Measurements from ENCODE around the gene MPEG1.

The MPEG1 gene

DNA sequence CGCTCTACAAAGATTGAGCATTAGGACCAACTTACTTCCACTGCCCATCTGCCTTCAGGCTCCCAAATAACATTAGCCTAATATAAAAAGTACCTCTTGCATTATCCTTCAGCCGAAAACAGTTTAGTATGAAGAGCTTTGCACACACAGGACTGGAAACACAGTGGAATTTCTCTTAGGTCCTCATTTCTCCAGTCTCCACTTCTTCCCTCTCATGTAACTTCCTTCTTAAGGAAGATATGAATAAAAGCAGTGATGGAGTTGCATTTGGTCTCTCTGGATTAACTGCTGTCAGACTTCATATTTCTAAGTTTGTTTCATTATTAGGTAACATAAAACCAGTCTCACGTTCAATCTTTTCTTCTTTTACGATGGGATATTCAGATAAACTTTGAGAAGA is 5.6 kb upstream of the MPEG1 start:
- no peak for FAIRE-seq

DNA sequence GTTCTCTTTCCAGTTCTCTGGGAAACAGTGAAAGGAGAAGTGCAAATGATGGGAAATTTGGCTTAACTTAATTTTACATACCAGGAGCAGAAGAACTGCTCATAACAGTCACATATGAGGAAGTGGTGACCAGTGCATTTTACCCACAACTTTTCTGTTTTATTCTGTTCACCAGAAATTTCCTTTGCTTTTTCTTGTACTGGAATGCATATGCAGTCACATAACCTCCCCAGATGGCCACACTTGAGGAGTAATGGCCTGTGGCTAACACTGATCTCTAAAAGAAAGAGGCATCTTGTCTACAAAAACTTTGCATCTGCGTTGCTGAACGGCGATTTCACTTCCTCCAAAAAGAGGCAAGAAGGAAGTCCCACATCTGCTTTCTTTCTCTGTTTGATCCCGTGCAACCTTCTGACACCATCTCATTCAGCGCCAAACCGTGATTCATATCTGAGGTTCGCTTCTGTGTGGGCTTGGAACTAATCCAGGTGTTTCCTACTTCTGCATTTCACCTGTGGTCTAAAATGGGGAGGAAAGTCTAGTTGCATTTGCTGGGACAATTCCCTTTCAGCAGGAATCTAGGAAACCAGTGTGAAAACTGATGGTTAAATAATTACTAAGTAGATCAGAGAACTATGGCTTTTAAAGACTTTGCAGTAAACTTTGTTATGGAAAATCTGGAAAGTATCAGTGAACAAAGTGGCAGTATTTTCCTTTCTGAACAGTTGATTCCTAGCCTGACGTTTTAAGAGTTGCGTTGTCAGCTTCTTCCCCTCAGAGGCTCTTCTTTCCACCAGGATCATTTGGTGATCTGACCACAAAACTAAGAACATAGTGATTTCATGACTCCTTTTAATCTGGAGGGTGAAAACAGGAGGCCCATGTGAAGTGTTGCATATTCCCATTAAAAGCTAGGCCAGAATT is 4.2 kb upstream of the MPEG1 start:
- peak; percentile 59 for FAIRE-seq

DNA sequence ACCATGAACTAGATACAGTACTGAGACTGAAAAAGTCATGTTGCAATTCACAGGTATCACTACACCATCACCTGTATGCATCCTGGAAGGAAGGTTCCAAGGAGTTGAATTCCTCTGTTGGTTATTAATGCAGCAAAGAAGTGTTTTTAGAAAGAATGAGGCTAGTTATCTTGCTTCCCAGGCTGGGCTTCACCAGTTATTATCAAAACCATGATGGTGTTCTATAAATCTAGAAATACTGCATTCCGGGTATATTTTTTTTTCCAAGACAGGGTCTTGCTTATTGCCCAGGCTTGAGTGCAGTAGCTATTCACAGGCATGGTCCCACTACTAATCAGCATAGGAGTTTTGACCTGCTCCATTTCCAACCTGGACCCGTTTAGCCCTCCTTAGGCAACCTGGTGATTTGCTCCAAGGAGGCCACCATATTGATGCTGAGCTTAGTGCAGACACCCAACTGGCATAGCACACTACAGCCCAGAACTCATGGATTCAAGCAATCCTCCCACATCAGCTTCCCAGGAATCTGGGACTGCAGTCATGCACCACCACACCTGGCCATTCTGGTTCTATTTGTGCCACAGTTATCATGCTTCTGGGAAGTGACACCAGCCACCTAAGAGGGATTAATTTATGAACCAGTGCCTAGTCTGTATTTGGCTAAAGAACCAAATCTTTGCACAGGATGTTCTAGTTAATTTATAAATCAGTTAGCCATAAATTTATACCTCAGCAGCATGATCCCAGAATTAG is 1.6 kb upstream of the MPEG1 start:
- no peak for FAIRE-seq

DNA sequence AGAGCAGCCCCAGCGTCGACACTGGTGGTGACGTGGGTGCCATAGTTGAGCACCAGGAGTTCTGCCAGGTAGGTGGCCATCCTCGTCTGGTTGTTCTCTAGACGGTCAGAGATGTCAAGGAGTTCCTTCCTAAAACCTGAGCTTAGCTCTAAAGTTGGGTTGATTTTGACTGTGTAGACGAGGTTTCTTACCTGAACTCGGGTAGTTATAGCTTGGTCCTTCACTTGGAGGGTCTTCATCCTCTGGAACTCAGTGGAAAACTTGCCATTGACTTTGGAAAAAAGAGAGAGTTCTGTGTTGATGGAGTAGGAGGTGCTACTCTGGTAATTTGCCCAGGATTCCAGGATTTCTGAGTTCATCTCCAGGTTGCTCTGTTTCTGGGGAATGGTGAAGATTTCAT is 505 bp downstream of the MPEG1 start:
- FAIRE-seq = no peak

DNA sequence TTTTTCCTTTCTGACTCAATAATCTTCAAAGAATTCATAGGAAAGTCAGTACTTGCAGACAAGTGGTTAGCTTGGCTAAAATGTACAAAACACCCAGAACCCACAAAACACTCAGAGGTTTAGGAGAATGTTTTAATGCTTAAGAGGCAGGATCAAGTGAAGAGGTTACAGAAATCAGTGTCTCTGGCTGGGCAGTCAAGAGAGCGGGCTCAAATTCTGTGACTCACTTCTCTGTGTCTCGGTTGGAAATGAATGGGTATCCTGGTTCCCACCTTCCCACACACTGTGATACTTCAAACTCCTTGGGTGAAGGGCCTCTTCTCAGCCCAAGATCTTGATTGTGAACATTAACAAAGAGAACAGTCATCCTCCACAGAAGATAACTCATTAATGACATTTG is 3.8 kb downstream of the MPEG1 start:
- no peak for FAIRE-seq

DNA sequence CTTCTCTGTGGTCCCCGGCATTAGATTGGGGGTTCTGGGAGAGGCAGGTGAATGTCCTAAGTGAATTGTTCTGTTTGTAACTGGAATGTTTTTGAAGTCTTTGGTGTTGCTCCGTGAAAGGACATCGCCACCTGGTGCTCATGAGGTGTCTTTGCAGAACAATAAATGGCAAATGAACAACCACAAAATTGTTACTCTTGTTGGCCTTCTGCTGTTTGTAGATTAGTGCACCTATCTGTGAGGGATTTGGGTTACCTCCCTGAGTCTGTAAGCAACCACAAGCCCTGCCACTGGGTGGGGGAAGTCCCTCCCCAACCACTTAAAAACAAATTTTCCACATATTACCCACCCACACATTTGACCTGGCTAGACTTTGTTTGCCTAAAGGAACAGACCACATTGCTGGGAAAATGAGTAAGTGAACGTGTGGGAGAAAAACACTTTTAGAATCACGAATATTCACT is 4.7 kb downstream of the MPEG1 start:
- FAIRE-seq = peak; percentile 68

DNA sequence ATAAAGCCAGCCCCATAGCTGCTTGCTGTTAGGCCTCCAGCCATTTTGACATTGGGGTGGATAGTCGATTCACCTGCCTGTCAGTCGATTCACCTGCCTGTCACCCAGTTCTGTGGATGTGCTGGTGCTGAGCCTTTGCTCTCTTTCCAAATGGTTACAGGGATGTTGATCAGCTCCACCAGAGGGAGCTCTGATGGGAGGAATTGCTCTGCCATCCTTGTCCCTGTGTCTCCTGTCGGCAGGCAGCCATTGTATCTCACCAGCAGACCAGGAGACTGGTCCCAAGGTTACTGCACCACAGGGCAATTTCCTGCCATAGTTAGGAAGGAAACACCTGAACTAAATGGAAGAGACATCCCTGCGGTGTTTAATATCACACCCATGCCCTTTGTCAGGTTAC is 6.1 kb downstream of the MPEG1 start:
- no peak for FAIRE-seq

DNA sequence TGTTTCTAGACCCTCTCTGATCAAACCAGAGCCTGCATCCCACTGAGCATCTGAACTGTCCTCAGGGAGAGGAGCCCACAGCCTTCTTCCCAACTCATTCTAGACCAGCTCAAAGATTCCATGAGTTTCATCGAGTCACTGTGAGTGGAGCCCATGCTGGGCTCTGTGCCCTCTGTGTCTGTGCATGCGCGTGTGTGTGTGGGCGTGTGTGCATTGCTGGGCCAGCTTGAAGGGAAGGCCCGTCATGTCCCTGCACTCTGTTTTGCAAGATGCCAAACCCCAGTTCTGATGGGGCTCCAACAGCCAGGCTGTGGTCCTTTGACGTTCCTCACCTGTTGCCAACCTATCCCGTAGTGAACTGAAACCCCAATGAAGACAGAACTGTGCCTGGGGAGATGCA is 7.1 kb downstream of the MPEG1 start:
- FAIRE-seq = no peak

DNA sequence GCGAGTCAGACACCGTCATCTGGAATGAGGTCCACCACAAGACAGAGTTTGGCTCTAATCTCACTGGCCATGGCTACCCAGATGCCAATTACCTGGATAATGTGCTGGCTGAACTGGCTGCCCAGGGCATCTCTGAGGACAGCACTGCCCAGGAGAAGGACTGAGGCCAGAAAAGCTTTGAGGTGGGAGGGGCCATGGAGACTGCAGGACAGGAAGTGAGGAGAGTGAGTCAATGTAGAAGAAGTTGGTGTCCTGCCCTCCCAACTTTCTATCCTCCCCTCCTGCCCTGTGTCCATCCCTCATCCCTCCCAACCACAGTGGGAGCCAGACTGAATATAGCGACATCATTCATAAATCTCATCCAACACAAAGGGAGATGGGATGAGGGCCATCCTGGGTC is 8.0 kb downstream of the MPEG1 start:
- FAIRE-seq = no peak

DNA sequence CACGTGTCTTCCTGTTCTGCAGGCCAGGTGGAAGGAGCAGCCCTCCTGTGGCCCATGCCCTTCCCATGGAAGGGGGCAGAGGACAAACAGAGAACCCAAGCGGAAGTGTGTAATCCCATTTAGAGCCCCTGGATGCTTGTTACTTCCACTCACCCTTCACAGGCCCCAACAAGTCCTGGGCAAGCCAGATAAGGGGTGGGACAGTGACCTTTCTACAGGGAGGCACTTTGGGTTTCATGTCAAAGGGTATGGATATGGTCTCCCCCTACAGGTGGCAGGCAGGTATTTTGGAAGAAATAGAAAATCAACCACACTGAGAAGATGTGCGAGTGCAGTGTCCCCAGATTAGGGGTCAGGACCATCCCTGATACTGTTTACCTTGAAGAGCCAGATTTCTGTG is 11.4 kb downstream of the MPEG1 start:
- no peak for FAIRE-seq

DNA sequence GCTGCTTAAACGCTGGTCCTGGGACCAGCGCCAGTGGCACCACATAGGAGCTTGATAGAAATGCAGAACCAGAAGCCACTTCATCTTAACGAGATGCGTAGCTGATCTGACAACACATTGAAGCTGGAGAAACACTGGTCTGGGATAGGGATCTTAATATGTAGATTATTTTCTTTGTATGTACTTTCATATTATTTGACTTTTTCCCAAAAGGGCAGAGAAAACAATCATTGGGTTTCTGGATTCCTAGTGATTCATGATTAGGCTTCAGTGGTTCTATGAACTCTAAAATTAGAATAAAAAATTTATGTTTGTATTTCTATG is 12.3 kb downstream of the MPEG1 start:
- FAIRE-seq = no peak

DNA sequence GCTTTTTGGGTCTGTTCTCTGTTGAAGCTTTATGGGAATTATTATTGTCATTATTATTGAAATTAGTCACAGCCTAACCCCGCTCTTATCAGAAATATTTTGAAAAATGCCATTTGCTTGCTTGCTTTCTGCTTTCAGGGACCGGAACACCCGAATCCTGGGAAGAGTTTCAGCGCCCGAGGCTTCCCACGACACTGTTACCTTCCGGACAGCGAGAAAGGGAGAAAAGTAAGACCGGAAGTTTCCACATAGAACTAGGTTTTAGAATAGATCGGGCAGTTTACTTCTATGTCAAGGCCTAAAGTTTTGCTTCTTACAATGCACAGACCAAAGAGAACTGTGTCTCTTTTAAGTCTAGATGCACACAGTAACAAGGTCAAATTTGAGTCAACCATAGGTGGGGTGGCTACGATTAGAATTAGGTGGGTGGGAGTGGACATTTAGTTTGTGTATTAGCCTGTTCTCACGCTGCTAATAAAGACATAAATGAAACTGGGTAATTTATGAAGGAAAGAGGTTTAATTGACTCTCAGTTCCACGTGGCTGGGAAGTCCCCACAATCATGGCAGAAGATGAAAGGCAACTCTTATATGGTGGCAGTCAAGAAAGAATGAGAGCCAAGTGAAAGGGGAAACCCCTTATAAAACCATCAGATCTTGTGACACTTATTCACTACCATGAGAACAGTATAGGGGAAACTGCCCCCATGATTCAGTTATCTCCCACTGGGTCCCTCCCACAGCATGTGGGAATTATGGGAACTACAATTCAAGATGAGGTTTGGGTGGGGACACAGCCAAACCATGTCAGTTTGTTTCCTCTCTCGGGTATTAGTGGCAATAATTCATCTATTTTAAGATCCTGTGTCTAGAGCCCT is 12.9 kb downstream of the MPEG1 start:
- no peak for FAIRE-seq

DNA sequence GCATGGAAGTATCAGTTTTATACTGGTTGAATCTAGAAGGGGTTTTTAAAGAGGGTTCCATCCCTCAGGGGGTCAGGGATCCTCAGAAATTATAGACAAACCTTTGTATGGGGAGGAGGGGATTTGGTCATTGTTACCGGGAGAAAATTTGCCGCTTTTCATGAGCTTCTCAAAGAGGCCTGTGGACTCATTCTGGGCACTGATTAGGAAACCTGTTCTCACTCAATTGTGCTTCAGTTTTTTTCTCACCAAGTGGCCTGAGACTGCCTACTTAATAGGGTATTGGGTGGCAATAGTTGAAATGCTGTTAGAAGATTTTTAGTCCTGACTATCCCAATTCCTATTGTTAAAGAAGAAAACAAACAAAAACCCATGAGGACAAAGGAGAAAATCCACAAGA is 14.0 kb downstream of the MPEG1 start:
- no peak for FAIRE-seq

DNA sequence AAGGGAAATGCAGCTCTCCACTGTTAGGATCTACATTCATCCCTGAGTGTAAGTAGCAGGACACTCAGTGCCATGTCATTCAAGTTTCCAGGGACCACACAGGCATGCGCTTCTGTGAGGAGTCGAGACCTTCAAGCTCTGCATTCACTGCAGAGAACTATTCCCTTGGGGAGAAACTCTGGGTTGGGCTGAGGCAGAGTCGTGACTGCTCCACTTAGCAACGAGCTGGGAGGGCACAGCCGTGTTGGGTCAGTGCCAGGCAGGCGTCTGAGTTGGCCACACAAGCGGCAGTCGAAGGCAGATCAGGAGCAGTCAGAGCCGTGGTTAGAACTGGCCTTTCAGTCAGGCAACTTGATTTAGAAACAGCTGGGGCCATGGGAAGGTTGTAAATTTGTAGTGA is 14.7 kb downstream of the MPEG1 start:
- no peak for FAIRE-seq

DNA sequence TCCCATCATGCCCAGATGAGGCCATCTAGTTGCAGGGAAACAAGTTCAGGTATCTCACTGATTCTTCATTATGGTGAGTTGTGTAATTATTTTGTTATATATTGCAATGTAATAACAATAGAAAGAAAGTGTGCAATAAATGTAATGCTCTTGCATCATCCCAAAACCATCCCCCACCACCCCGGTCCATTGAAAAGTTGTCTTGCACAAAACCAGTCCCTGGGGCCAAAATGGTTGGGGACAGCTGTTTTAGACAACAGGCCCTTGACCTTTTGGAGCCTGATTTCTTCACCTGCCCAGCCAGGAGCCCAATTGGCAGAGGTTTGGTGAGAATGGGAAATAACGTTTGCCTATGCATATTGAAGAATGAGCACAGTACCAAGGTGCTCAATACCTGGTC is 15.9 kb downstream of the MPEG1 start:
- no peak for FAIRE-seq

DNA sequence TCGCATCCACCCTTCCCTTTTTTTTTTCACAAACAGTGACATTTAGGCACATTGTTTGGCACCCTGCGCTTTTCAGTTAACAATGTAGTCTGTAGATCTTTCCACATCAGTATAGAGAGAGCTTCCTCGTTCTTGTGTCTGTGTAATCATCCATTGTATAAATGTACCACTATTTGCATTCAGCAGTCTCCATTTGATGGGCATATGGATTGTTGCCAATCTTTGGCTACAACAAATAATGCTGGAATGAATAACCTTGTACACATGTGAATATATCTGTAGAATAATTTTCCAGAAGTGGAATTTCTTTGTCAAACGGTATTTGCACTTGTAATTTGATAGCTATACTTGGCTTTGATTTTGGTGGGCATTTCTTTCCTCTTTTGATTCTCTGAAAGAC is 17.1 kb downstream of the MPEG1 start:
- no peak for FAIRE-seq

DNA sequence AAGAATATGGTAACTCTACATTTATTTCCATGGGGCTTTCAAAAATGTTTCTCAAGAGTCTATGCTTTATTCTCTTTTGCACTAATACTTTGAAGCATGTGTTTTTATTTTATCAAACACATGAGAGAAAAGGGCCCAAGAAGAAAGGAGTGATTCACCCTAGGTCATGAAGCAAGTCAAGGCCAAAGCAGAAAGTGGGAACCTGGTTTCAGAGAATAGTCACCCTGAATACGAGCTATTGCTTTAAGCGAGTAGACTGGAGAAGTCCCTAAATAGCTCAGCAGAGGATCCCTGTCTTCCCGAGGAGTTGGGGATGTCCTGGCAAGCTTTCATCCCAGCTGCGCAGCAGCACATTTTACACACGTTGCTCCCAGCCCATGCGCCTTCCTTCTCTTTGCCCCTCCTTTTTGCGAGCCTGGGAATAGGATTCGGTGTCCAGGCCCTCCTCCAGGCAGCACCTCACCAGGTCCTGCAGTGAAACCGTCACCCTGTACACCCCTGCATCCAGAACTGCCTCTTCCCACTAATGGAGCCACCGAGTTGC is 19.1 kb downstream of the MPEG1 start:
- FAIRE-seq = no peak

DNA sequence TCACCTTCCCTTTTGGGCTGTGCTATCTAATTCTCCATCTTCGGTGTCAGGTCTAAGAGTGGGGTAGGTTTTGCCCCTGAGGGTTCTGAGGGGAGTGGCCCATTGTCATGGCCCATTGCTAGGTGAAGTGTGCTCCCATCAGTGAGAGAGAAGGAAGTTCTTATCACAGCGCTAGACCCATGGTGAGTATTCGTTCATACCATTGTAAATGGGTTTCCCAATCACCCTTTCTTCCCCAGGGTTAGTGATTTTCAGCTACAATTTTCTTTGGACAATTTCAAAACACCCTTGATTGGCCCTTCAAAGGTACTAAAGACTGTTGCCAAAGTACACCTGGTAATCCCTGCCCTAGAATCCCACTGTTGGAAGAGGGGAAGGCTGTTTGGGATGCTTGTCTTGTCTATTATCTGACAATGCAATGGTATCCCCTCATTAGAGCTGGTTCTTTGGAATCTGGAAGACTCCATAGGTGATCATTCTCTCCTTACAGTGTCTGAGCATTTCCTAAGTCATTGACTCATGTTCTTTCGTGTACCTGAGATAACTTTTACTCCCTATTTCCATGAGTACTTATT is 20.2 kb downstream of the MPEG1 start:
- no peak for FAIRE-seq

DNA sequence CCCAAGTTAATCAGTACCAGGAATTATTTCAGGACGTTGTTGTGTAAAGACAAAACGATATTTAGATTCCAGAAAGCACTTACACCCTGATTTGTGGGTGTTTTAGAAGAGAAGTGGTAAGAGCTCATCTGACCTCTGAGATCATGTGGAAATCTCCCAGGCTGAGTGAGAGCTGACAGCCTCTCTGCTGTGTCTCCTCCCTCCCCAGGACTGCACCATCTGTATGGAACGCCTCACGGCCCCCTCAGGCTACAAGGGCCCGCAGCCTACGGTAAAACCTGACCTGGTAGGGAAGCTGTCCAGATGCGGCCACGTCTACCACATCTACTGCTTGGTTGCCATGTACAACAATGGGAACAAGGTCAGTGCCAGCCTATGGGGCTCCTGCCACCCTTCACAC is 20.8 kb downstream of the MPEG1 start:
- FAIRE-seq = no peak

DNA sequence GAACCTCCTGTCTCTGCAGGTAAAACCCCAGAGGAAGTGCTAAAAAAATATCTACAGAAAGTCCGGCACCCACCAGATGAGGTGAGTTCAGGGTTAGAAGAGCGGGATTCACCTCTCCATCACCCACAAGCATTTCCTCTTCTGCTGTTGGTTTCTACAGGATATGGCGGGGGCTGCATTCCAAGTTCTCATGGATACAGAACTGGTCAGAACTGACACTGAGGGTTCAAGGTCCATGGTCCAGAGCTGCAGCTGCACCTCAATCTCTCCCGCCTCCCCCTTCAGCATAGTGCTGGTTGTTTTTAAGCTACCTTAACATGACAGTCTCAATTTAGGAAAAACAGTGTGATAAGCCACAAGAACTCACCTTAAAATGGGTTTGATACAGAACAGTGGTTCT is 21.6 kb downstream of the MPEG1 start:
- no peak for FAIRE-seq

DNA sequence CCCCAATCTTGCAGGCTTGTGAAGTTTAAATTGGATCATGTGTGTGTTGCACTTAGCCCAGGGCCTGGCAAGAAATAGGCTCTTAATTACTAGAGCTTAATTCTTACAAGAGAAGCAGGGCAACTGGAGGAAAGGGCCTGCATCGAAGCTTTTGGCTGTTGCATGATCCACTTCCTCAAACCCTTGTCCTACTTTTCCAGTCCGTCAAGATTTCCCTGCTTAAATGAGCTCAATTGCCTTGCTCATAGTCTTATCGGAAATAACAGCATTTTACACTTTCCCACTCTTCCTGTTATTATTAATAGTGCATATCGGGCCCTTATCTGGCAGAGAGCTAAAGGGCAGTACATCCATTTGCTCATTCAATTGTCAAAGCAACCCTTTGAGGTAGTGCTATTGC is 22.7 kb downstream of the MPEG1 start:
- no peak for FAIRE-seq

DNA sequence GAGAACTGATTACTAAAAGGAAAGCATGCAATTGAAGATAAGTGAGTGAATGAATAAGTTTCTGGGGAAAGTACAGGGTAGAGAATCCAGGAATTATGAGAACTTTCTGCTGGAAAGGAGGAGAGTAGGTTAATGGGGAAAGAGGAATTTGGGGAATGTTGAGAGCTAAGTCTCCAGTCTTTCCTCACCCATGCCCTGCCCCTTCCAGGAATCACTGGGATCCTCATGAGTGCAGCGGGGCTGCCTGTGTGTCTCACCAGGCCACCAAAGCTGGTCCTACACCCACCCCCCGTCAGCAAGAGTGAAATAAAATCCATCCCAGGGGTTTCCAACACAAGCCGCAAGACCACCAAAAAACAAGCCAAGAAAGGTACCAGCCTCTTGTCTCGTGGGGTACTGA is 23.8 kb downstream of the MPEG1 start:
- FAIRE-seq = no peak

DNA sequence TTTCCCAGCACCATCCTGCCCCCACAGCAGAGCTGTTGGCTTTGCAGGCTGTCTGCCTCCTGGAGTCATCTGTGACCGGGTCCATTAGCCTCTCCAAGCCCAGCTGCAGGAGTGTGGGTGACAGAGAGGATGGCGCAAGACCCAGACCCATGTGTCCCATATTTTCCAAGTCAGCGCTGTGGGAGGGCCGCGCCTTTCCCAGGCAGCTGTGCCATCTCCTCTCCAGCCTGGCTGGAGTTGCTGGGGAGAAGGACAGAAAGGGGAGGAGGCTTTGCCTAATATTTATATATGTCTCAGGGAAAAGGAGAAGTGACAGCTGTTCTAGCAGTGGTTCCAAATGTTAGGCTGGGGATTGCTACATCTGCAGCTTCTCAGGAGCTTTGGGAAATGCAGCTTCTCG is 25.1 kb downstream of the MPEG1 start:
- no peak for FAIRE-seq

Data from endometrium (tissue), 2 donors.